SK-N-SH (cell line): ENCODE data around the gene FOXP1.

Experiments
- EZH2phosphoT487 ChIP-seq: fragments of 200-600 bp; sonication (generic); IDR thresholded peaks from 2 replicates; pipeline ENCODE4 v1.6.1; 2017; ENCODE audit warnings: low read depth, mixed run types, mild to moderate bottlenecking, antibody characterized with exemption, moderate library complexity, borderline replicate concordance
- JUND ChIP-seq: IDR thresholded peaks from 2 replicates; pipeline ENCODE4 v1.4.0; 2012
- MEF2A ChIP-seq: IDR thresholded peaks from 2 replicates; pipeline ENCODE4 v1.4.0; 2012; ENCODE audit warnings: low read depth, borderline replicate concordance
- NRF1 ChIP-seq: IDR thresholded peaks from 2 replicates; pipeline ENCODE4 v1.6.1; 2012; ENCODE audit warnings: low read depth, mild to moderate bottlenecking, low read length
- RFX5 ChIP-seq: IDR thresholded peaks from 2 replicates; pipeline ENCODE4 v1.6.1; 2012; ENCODE audit warnings: mild to moderate bottlenecking, improper control_type of control experiment, low read length
- SIN3A ChIP-seq: IDR thresholded peaks from 2 replicates; pipeline ENCODE4 v1.6.1; 2012; ENCODE audit warnings: low read depth, mild to moderate bottlenecking, low read length, moderate library complexity, borderline replicate concordance
- TAF1 ChIP-seq: IDR thresholded peaks from 2 replicates; pipeline ENCODE4 v1.6.1; 2012; ENCODE audit warnings: low read depth, mild to moderate bottlenecking, low read length, moderate library complexity, borderline replicate concordance
- TCF12 ChIP-seq: IDR thresholded peaks from 2 replicates; pipeline ENCODE4 v1.4.0; 2012
- YY1 ChIP-seq: IDR thresholded peaks from 2 replicates; pipeline ENCODE4 v1.4.0; 2012; ENCODE audit warnings: low read depth, mild to moderate bottlenecking
- TF ChIP-seq, protein P1 (sequence below): fragments of 200-600 bp; sonication (generic); IDR thresholded peaks from 2 replicates; pipeline ENCODE4 v1.6.1; 2017; ENCODE audit warnings: antibody characterized with exemption, mild to moderate bottlenecking, moderate library complexity
- TF ChIP-seq, protein P2 (sequence below): IDR thresholded peaks from 2 replicates; pipeline ENCODE4 v1.6.1; 2012; ENCODE audit warnings: mild to moderate bottlenecking, low read depth, low read length, moderate library complexity
- TF ChIP-seq, protein P3 (sequence below): IDR thresholded peaks from 2 replicates; pipeline ENCODE4; 2012
- TF ChIP-seq, protein P4 (sequence below): IDR thresholded peaks from 2 replicates; pipeline ENCODE4 v1.4.0; 2012; ENCODE audit warnings: low read depth

DNA sequence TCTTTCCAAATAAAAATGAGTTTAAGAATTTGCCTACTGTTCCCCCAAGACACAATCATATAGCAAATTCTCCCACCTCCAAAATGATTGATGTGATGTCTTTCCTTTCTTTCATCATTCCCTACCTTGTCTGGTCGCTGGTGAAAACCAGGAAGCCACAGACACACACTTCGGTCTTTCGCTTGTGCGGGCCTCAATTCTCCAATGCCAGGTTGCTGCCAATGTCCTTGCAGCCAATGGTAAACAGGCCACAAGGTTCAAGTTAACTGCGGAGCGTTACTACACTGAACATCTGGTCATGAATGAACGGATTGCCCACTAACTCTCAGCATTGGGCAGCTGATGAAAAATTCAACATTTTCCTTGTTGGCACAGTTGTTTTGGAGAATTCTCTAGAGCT lies 192.2 kb downstream of the FOXP1 start:
- TF ChIP-seq SIN3A (no peak), TCF12 (no peak), MEF2A (no peak), NRF1 (no peak), RFX5 (no peak), TAF1 (no peak), JUND (no peak), YY1 (no peak), EZH2phosphoT487 (no peak)
- TF ChIP-seq, protein P1, sequence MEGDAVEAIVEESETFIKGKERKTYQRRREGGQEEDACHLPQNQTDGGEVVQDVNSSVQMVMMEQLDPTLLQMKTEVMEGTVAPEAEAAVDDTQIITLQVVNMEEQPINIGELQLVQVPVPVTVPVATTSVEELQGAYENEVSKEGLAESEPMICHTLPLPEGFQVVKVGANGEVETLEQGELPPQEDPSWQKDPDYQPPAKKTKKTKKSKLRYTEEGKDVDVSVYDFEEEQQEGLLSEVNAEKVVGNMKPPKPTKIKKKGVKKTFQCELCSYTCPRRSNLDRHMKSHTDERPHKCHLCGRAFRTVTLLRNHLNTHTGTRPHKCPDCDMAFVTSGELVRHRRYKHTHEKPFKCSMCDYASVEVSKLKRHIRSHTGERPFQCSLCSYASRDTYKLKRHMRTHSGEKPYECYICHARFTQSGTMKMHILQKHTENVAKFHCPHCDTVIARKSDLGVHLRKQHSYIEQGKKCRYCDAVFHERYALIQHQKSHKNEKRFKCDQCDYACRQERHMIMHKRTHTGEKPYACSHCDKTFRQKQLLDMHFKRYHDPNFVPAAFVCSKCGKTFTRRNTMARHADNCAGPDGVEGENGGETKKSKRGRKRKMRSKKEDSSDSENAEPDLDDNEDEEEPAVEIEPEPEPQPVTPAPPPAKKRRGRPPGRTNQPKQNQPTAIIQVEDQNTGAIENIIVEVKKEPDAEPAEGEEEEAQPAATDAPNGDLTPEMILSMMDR = no peak
- TF ChIP-seq, protein P2, sequence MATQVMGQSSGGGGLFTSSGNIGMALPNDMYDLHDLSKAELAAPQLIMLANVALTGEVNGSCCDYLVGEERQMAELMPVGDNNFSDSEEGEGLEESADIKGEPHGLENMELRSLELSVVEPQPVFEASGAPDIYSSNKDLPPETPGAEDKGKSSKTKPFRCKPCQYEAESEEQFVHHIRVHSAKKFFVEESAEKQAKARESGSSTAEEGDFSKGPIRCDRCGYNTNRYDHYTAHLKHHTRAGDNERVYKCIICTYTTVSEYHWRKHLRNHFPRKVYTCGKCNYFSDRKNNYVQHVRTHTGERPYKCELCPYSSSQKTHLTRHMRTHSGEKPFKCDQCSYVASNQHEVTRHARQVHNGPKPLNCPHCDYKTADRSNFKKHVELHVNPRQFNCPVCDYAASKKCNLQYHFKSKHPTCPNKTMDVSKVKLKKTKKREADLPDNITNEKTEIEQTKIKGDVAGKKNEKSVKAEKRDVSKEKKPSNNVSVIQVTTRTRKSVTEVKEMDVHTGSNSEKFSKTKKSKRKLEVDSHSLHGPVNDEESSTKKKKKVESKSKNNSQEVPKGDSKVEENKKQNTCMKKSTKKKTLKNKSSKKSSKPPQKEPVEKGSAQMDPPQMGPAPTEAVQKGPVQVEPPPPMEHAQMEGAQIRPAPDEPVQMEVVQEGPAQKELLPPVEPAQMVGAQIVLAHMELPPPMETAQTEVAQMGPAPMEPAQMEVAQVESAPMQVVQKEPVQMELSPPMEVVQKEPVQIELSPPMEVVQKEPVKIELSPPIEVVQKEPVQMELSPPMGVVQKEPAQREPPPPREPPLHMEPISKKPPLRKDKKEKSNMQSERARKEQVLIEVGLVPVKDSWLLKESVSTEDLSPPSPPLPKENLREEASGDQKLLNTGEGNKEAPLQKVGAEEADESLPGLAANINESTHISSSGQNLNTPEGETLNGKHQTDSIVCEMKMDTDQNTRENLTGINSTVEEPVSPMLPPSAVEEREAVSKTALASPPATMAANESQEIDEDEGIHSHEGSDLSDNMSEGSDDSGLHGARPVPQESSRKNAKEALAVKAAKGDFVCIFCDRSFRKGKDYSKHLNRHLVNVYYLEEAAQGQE = no peak
- TF ChIP-seq, protein P3, sequence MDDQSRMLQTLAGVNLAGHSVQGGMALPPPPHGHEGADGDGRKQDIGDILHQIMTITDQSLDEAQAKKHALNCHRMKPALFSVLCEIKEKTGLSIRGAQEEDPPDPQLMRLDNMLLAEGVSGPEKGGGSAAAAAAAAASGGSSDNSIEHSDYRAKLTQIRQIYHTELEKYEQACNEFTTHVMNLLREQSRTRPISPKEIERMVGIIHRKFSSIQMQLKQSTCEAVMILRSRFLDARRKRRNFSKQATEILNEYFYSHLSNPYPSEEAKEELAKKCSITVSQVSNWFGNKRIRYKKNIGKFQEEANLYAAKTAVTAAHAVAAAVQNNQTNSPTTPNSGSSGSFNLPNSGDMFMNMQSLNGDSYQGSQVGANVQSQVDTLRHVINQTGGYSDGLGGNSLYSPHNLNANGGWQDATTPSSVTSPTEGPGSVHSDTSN = no peak
- TF ChIP-seq, protein P4, sequence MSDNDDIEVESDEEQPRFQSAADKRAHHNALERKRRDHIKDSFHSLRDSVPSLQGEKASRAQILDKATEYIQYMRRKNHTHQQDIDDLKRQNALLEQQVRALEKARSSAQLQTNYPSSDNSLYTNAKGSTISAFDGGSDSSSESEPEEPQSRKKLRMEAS = no peak
